ENCODE measurements around the gene MKRN2. TPM values are rescaled to one million over a fixed set of nuclear protein-coding genes. Genes with fewer than 3 reads are reported as not detected.
"Not testable (repeated sequence)": the region's sequence is repeated elsewhere in the genome, so short reads cannot be mapped to it uniquely, and the experiment has no call there.

Gene MKRN2
- total RNA-seq, 2 donors from 2014 or later, result 35.7 to 41.5 TPM

GRCh38 chr3:12541625-12542024 lies 15.3 kb upstream of the MKRN2 start:
- DNase-seq (ENCODE audit: low spot score) (no peak), ATAC-seq (ENCODE audit: insufficient number of reproducible peaks, low FRiP score, low read depth) (no peak)
- no peak overlapping the region for H3K27ac ChIP-seq
- H3K36me3 ChIP-seq, result no peaks in the 10 kb centered on the region
- H3K27me3 ChIP-seq (replicated peaks; ENCODE audit: insufficient read depth), result no peaks in the 10 kb centered on the region
- no peak overlapping the region for H3K4me3 ChIP-seq
- H3K4me1 ChIP-seq (ENCODE audit: control insufficient read depth in 1 of 2, low read depth in 2 of 2), result no peaks in the 10 kb centered on the region
- H3K9me3 ChIP-seq, result no peaks in the 10 kb centered on the region
- no peak for TF ChIP-seq CTCF (IDR thresholded peaks at IDR 0.05)

- not testable (repeated sequence) for H3K36me3 ChIP-seq; ATAC-seq (ENCODE audit: insufficient number of reproducible peaks, low FRiP score, low read depth); H3K27me3 ChIP-seq (replicated peaks; ENCODE audit: insufficient read depth); H3K27ac ChIP-seq; H3K9me3 ChIP-seq; H3K4me3 ChIP-seq; DNase-seq (ENCODE audit: low spot score); H3K4me1 ChIP-seq (ENCODE audit: control insufficient read depth in 1 of 2, low read depth in 2 of 2)
Measured at GRCh38 chr3:12543497-12543896, 13.4 kb upstream of the MKRN2 start.

DNA sequence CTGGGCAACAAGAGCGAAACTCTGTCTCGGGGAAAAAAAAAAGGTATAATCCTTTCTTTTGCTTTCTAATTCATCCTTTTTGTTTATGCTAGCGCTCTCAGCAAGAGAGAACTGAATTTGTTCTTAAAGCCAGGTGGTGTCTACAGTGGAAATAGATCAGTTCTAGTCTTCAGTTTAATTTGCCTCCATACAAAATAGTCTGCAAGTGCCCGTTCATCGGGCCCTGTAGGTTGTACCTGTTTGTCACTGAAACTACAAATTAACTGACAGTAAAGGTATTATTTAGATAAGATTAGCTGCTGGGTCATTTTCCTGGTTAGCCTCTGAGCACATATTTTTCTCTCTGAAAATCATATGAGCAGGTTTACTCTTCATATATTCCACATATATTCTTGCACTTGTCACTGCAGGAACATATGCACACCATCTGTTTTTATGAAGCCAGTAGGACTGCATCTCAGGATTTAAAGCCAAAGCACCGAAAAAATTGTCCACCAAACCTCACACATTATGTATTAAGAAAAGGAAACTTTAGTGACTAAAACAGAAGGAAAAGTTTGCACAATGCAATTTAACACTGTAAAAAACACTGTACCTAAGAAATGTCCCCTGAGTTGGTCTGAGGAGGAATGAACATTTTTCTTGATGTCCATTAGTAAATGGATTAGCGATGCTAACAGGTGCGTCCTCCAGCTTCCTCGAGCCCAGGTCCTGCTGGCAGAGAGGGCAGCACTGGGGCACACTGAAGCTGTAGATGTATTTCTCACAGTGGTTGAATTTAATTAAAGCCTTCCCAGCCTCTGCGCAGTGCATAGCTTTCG lies 12.0 kb upstream of the MKRN2 start:
- no peak for ATAC-seq (ENCODE audit: insufficient number of reproducible peaks, low FRiP score, low read depth)
- Histone ChIP-seq H3K9me3 (no peaks in the 10 kb centered on the region), H3K4me1 (ENCODE audit: control insufficient read depth in 1 of 2, low read depth in 2 of 2) (no peaks in the 10 kb centered on the region), H3K4me3 (no peak overlapping the region), H3K27ac (no peak overlapping the region), H3K27me3 (replicated peaks; ENCODE audit: insufficient read depth) (no peaks in the 10 kb centered on the region), H3K36me3 (no peaks in the 10 kb centered on the region)
- no peak for TF ChIP-seq CTCF (IDR thresholded peaks at IDR 0.05)
- no peak for DNase-seq (ENCODE audit: low spot score)

- Histone ChIP-seq H3K36me3 (no peaks in the 10 kb centered on the region), H3K27me3 (replicated peaks; ENCODE audit: insufficient read depth) (no peaks in the 10 kb centered on the region), H3K4me3 (no peak within 1 kb of the TSS), H3K9me3 (no peaks in the 10 kb centered on the region), H3K27ac (no peak within 1 kb of the TSS), H3K4me1 (ENCODE audit: control insufficient read depth in 1 of 2, low read depth in 2 of 2) (no peaks in the 10 kb centered on the region)
- no peak for TF ChIP-seq CTCF (IDR thresholded peaks at IDR 0.05)
- ATAC-seq (ENCODE audit: insufficient number of reproducible peaks, low FRiP score, low read depth), result no peak
- DNase-seq (ENCODE audit: low spot score), result no peak
Measured at GRCh38 chr3:12545473-12545791, 11.5 kb upstream of the MKRN2 start, which contains the start of gene MKRN2OS. Gene MKRN2OS (minus strand): TSS chr3:12545499. CDS start chr3:12545464, 35 bp downstream.

GRCh38 chr3:12549971-12550760 lies 6.7 kb upstream of the MKRN2 start:
- no peak overlapping the region for H3K4me3 ChIP-seq
- H3K36me3 ChIP-seq, result no peaks in the 10 kb centered on the region
- no peak for TF ChIP-seq CTCF (IDR thresholded peaks at IDR 0.05)
- no peak overlapping the region for H3K27ac ChIP-seq
- ATAC-seq (ENCODE audit: insufficient number of reproducible peaks, low FRiP score, low read depth) (no peak), DNase-seq (ENCODE audit: low spot score) (no peak)
- peaks cover 0 to 4% of the 10 kb centered on the region in 2 donors for H3K4me1 ChIP-seq (ENCODE audit: control insufficient read depth in 1 of 2, low read depth in 2 of 2)
- H3K27me3 ChIP-seq (replicated peaks; ENCODE audit: insufficient read depth), result no peaks in the 10 kb centered on the region
- no peaks in the 10 kb centered on the region for H3K9me3 ChIP-seq
